HUDEP-2 (cell line): ENCODE data around the gene ADGRF4.
"Not testable (repeated sequence)": the region's sequence is repeated elsewhere in the genome, so short reads cannot be mapped to it uniquely, and the experiment has no call there.

Source experiments
- DNase-seq, 76 experiments: peaks; one replicate each; lab custom pipeline; 2025; ENCODE audit not compliant: unreplicated experiment in 76 of 76; lab: John Stamatoyannopoulos, UW

The ADGRF4 gene

GRCh38 chr6:47733879-47734558, 35.6 kb downstream of the ADGRF4 start:
- peak in 23 of 76 experiments; percentile 2 to 38 (median 14) for DNase-seq

- DNase-seq, result no peak
Measured at GRCh38 chr6:47734831-47735481, 36.6 kb downstream of the ADGRF4 start.

- DNase-seq, result no peak
Measured at GRCh38 chr6:47736083-47736700, 37.8 kb downstream of the ADGRF4 start.

GRCh38 chr6:47737406-47737805, 39.0 kb downstream of the ADGRF4 start:
- no peak for DNase-seq

DNA sequence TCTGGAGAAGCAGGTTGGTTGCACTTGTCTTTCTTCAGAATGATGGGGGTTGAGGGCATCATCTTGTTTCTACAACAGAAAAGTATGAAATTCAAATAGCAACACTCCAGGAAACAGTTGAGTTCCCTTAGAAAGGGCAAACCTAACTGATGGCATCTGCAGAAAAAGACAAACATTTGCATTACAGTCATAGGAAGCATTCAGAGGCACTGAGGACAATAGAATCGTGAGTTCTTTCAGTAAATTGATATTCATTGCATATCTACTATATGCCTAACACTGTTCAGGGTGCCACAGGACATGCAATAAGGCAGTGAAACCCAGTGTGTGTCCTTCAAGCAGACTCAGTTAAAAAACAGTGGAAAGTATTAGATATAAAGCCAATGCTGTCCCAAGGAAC, 42.3 kb downstream of the ADGRF4 start:
- DNase-seq, result no peak

GRCh38 chr6:47741807-47742206, 43.4 kb downstream of the ADGRF4 start:
- DNase-seq, result no peak

DNA sequence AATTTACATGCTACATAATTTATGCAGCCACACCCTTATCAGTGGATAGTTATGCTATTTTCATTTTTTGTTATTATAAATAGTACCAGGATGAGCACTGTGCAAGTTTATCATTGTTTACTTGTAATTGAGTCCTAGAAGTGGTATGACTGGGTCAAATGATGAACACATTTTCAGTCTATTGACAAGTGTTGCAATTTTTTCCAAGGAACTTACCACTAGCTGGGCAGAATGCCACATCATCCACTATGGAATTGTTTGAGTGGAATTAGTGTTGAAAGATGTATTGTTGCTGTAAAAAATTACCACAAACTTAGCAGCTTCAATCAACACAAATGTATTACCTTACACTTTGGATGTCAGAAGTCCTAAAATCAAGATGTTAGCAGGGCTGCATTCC, 45.4 kb downstream of the ADGRF4 start:
- DNase-seq, result no peak

DNA sequence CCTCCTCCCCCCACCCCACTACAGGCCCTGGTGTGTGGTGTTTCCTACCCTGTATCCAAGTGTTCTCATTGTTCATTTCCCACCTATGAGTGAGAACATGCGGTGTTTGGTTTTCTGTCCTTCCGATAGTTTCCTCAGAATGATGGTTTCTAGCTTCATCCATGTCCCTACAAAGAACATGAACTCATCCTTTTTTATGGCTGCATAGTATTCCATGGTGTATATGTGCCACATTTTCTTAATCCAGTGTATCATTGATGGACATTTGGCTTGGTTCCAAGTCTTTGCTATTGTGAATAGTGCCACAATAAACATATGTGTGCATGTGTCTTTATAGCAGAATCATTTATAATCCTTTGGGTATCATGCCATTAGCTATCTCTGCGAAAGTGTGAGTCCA, 46.9 kb downstream of the ADGRF4 start:
- not testable (repeated sequence) for DNase-seq

DNA sequence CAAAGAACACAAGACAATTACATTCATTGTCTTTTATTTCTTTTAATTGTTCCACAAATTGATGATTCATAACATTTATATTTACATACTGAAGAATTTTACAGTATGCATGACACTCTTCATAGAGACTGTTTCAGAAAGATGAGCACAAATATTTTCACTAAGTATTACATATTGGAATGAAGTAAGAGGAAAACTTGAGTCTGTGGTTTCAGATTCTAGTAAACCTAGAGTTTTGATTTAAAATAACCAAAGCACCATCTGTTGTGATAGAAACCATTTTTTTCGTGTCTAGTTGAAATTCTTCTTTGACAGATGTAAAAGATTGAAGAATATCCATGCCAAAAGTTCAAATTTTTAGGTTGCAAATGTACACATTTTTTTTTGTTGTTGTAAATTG, 51.4 kb downstream of the ADGRF4 start:
- no peak for DNase-seq

- DNase-seq, result no peak
Measured at GRCh38 chr6:47752801-47753200, 54.4 kb downstream of the ADGRF4 start.

- DNase-seq, result no peak
Measured at GRCh38 chr6:47759364-47759763, 61.0 kb downstream of the ADGRF4 start.

DNA sequence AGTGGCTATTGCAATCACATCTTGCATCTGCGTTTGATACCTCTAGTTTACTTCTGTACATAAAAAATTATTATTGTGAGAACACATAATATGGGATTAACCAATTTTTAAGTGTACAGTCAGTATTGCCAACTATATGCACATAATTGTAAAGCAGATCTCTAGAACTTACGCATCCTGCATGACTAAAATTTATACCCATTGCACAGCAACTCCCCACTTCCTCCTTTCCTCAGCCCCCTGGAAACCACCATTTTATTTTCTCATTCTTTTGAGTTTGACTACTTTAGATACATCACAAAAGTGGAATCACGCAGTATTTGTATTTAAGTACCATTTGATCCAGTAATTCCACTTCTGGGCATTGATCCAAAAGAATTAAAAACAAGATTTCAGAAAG, 64.1 kb downstream of the ADGRF4 start:
- DNase-seq, result no peak

- DNase-seq, result no peak
Measured at GRCh38 chr6:47766445-47766844, 68.1 kb downstream of the ADGRF4 start.

- DNase-seq, result no peak
Measured at GRCh38 chr6:47767102-47767501, 68.7 kb downstream of the ADGRF4 start.

- DNase-seq, result no peak
Measured at GRCh38 chr6:47769982-47770381, 71.6 kb downstream of the ADGRF4 start.
